ENCODE measurements around the gene PLP2.
"Not testable (repeated sequence)": the region's sequence is repeated elsewhere in the genome, so short reads cannot be mapped to it uniquely, and the experiment has no call there.

Gene PLP2

DNA sequence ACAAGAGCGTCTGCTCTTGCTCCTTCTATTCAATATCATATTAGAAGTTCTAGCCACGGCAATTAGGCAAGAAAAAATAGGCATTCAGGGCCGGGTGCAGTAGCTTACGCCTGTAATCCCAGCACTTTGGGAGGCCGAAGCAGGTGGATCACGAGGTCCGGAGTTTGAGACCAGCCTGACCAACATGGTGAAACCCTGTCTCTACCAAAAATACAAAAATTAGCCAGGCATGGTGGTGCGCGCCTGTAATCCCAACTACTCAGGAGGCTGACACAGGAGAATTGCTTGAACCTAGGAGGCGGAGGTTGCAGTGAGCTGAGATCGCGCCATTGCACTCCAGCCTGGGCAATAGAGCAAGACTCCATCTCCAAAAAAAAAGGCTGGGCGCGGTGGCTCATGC, 22.4 kb upstream of the PLP2 start:
- H3K27me3 ChIP-seq (replicated peaks in 2 of 5; ENCODE audit: control insufficient read depth in 4 of 5, insufficient read depth in 5 of 5, low read length in 4 of 5); H3K4me3 ChIP-seq (ENCODE audit: control insufficient read depth in 1 of 7, extremely low read depth in 1 of 7, insufficient read depth in 4 of 7, low read depth in 2 of 7, low read length in 6 of 7); DNase-seq; H3K9me3 ChIP-seq (ENCODE audit: control extremely low read depth in 1 of 5, control insufficient read depth in 4 of 5, insufficient read depth in 2 of 5, low read depth in 1 of 5, low read length in 4 of 5); H3K36me3 ChIP-seq (ENCODE audit: control insufficient read depth in 4 of 4, insufficient read depth in 4 of 4, low read length in 3 of 4): not testable (repeated sequence)
- ChIA-PET POLR2A (interaction anchor here (0.6 kb wide), 2 partner anchors 22 to 106 kb away, joined by 3 read pairs; partner anchors contain the start of gene TFE3), CTCF (interaction anchor here (0.6 to 1.5 kb wide), 4 partner anchors 9 to 46 kb away, joined by 3 to 5 read pairs (median 3); no protein-coding TSS in a partner anchor)
- Histone ChIP-seq H3K27ac (ENCODE audit: insufficient read depth in 1 of 2, low read depth in 1 of 2, low read length in 2 of 2, poor library complexity in 1 of 2, severe bottlenecking in 2 of 2) (peak overlapping the region; percentile 46 to 86), H3K4me1 (ENCODE audit: control extremely low read depth in 1 of 4, control insufficient read depth in 4 of 4, insufficient read depth in 4 of 4, low read length in 3 of 4) (peaks cover 0 to 22% (median 10%) of the 10 kb centered on the region in 4 experiments)
- WGBS (ENCODE audit: insufficient coverage) = 96% methylated on average over 11 of the region's 14 CpGs

DNA sequence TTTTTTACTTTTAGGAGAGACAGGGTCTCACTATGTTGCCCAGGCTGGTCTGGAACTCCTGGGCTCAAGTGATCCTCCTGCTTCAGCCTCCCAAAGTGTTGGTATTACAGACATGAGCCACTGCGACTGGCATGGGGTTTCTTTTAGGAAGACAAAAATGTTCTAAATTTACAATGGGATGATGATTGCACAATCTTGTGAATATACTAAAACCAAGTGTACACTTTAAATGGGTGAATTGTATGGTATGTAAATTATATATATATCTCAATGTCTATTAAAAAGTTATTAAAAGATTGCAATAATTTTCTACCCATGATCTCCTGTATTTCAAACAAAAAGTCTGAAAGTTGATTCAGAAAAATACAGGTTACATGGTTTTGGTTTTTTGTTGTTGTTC, 18.2 kb upstream of the PLP2 start:
- no peak overlapping the region for H3K4me3 ChIP-seq (ENCODE audit: control insufficient read depth in 1 of 7, extremely low read depth in 1 of 7, insufficient read depth in 4 of 7, low read depth in 2 of 7, low read length in 6 of 7)
- no peaks in the 10 kb centered on the region for H3K36me3 ChIP-seq (ENCODE audit: control insufficient read depth in 4 of 4, insufficient read depth in 4 of 4, low read length in 3 of 4)
- no peak for DNase-seq
- no peaks in the 10 kb centered on the region for H3K9me3 ChIP-seq (ENCODE audit: control extremely low read depth in 1 of 5, control insufficient read depth in 4 of 5, insufficient read depth in 2 of 5, low read depth in 1 of 5, low read length in 4 of 5)
- peaks cover 2 to 16% (median 10%) of the 10 kb centered on the region in 4 experiments for H3K4me1 ChIP-seq (ENCODE audit: control extremely low read depth in 1 of 4, control insufficient read depth in 4 of 4, insufficient read depth in 4 of 4, low read length in 3 of 4)
- ChIA-PET POLR2A (no interaction called here), CTCF (interaction anchor here (3.0 to 3.1 kb wide), 2 partner anchors 12 to 15 kb away, joined by 15 to 27 read pairs; no protein-coding TSS in a partner anchor)
- no peaks in the 10 kb centered on the region for H3K27me3 ChIP-seq (replicated peaks in 2 of 5; ENCODE audit: control insufficient read depth in 4 of 5, insufficient read depth in 5 of 5, low read length in 4 of 5)
- no peak overlapping the region for H3K27ac ChIP-seq (ENCODE audit: insufficient read depth in 1 of 2, low read depth in 1 of 2, low read length in 2 of 2, poor library complexity in 1 of 2, severe bottlenecking in 2 of 2)
- no CpG with 5 or more reads among the region's 1 CpG for WGBS (ENCODE audit: insufficient coverage)

DNA sequence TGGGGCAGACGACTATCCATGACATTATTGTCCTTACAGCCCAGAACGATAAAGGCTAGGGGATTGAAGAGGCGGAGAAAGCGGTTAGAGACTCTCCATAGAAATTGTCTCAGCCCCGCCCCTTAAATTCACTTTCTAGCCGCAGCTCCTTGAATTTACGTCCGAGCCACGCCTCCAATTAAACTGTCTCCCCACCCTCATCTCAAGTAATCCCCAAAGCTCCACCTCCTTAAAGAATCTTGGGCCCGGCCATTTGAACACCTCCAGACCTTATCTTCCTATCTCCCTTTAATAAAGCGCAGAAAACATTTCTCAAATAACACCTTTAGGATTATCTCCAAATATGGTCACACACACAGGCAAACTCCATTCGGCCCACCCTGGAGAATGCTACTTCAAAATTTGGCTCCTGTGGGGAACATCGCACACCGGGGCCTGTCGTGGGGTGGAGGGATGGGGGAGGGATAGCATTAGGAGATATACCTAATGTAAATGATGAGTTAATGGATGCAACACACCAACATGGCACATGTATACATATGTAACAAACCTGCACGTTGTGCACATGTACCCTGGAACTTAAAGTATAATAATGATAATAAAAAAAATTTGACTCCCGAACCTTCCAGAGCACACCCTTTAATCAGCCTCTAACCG, 16.3 kb upstream of the PLP2 start:
- CTCF ChIA-PET = interaction anchor here (0.7 to 3.1 kb wide), 10 partner anchors 9 to 117 kb away, joined by 3 to 27 read pairs (median 4); no protein-coding TSS in a partner anchor
- peaks cover 2 to 16% (median 11%) of the 10 kb centered on the region in 4 experiments for H3K4me1 ChIP-seq (ENCODE audit: control extremely low read depth in 1 of 4, control insufficient read depth in 4 of 4, insufficient read depth in 4 of 4, low read length in 3 of 4)
- H3K27me3 ChIP-seq (replicated peaks in 2 of 5; ENCODE audit: control insufficient read depth in 4 of 5, insufficient read depth in 5 of 5, low read length in 4 of 5) = no peaks in the 10 kb centered on the region
- H3K36me3 ChIP-seq (ENCODE audit: control insufficient read depth in 4 of 4, insufficient read depth in 4 of 4, low read length in 3 of 4) = no peaks in the 10 kb centered on the region
- H3K27ac ChIP-seq (ENCODE audit: insufficient read depth in 1 of 2, low read depth in 1 of 2, low read length in 2 of 2, poor library complexity in 1 of 2, severe bottlenecking in 2 of 2) = peak overlapping the region; percentile 64 to 85
- 48% methylated on average over 11 of the region's 18 CpGs for WGBS (ENCODE audit: insufficient coverage)
- H3K9me3 ChIP-seq (ENCODE audit: control extremely low read depth in 1 of 5, control insufficient read depth in 4 of 5, insufficient read depth in 2 of 5, low read depth in 1 of 5, low read length in 4 of 5) = no peaks in the 10 kb centered on the region
- POLR2A ChIA-PET = interaction anchor here (0.6 to 1.4 kb wide), 4 partner anchors 8 to 36 kb away, joined by 3 to 10 read pairs (median 5); no protein-coding TSS in a partner anchor
- peak overlapping the region in 6 of 7 experiments; percentile 30 to 79 (median 60) for H3K4me3 ChIP-seq (ENCODE audit: control insufficient read depth in 1 of 7, extremely low read depth in 1 of 7, insufficient read depth in 4 of 7, low read depth in 2 of 7, low read length in 6 of 7)
- DNase-seq = peak; percentile 77 to 86 (median 83)

DNA sequence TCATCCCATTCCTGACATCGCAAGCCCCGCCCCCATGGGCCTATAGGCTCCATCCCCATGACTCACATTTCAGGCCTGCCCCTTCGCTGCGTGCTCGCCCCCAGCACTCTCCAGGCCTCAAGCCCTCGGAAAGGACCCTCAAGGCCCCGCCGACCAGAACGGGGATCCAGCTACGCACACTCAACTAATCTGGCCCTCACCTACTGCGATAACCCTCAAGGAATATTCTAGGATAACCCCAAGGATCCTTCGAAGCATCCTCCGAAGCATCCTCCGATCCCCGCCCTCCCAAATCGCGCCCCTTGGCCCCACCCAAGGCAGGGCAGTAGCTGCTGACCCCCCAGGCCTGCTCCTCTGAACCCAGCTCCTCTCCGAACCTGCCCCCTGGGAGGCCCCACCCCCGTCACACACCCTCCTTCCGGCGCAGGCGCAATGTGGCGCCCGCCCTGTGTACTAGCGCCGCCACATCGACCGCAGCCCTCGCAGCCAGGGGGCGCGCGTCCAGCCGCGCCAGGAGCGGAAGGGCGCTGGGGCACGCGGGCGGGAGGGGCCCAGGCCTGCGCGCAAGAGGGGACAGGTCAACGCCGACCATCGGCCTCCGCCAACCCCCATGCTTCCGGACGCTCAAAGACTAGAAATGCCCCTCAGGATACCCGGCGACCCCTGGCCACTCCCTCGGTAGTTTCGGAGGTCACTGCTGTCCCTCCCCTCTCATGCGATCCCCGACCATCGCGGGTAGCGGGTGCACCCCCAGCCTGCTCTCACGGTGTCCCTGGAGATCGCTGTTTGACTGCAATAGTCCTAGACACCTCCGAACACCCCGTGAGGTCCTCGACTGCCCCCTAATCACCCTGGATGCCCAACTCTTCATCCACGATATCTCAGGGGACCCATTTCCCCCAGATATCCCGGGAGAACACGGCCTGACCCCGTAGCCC, 15.5 kb upstream of the PLP2 start:
- no peaks in the 10 kb centered on the region for H3K9me3 ChIP-seq (ENCODE audit: control extremely low read depth in 1 of 5, control insufficient read depth in 4 of 5, insufficient read depth in 2 of 5, low read depth in 1 of 5, low read length in 4 of 5)

DNA sequence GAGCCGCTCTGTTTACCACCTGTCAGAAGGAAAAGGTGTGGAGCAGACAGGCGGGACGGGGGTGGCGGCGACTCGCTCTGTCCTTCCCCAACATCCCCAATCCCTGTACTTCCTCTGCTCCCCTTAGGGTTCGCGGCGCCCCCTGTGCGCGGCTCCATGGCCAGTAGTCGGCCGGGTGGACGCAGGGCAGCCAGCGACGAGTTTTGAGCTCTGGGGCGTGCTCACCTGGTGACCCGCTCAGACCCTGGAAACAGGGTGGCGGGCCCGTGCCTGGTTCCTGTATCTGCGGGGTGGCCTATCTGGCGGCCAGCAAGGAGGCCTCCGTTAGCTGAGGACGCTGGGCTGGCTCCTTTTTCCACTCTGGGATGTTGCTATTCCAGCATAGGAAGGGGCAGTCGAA, 14.5 kb upstream of the PLP2 start:
- CTCF ChIA-PET = interaction anchor here (1.3 to 2.0 kb wide), 2 partner anchors 16 to 36 kb away, joined by 6 read pairs; no protein-coding TSS in a partner anchor

More for the DNA sequence above, 15.5 kb upstream of the PLP2 start:
- peak overlapping the region; percentile 14 to 79 (median 55) for H3K4me3 ChIP-seq (ENCODE audit: control insufficient read depth in 1 of 7, extremely low read depth in 1 of 7, insufficient read depth in 4 of 7, low read depth in 2 of 7, low read length in 6 of 7)
- no peaks in the 10 kb centered on the region for H3K36me3 ChIP-seq (ENCODE audit: control insufficient read depth in 4 of 4, insufficient read depth in 4 of 4, low read length in 3 of 4)
- peak; percentile 83 to 91 (median 87) for DNase-seq
- peaks cover 2 to 17% (median 12%) of the 10 kb centered on the region in 4 experiments for H3K4me1 ChIP-seq (ENCODE audit: control extremely low read depth in 1 of 4, control insufficient read depth in 4 of 4, insufficient read depth in 4 of 4, low read length in 3 of 4)
- CTCF ChIA-PET = interaction anchor here (0.7 to 3.1 kb wide), 8 partner anchors 9 to 116 kb away, joined by 3 to 27 read pairs (median 4); no protein-coding TSS in a partner anchor
- H3K27ac ChIP-seq (ENCODE audit: insufficient read depth in 1 of 2, low read depth in 1 of 2, low read length in 2 of 2, poor library complexity in 1 of 2, severe bottlenecking in 2 of 2) = peak overlapping the region; percentile 64 to 85
- H3K27me3 ChIP-seq (replicated peaks in 2 of 5; ENCODE audit: control insufficient read depth in 4 of 5, insufficient read depth in 5 of 5, low read length in 4 of 5) = no peaks in the 10 kb centered on the region
- WGBS (ENCODE audit: insufficient coverage) = 34% methylated on average over 60 of the region's 65 CpGs
- POLR2A ChIA-PET = interaction anchor here (0.6 to 1.0 kb wide), 2 partner anchors 10 to 35 kb away, joined by 3 to 7 read pairs; no protein-coding TSS in a partner anchor

DNA sequence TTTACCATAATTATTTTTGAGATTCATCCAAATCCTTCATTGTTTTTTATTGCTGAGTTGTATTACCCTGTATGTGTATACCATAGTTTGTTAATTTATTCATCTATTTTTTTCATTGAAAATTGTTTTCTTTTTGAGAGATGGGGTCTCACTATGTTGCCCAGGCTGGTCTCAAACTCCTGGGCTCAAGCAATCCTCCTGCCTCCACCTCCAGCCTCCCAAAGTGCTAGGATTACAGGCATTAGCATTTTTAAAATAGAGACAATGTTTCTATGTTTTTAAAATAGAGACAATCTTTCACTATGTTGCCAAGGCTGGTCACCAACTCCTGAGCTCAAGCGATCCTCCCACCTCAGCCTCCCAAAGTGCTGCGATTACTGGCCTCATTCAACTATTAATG, 10.8 kb upstream of the PLP2 start:
- CTCF ChIA-PET = interaction anchor here (0.8 kb wide), 1 partner anchor 12 kb away, joined by 3 read pairs; no protein-coding TSS in a partner anchor
- POLR2A ChIA-PET = no interaction called here
- 100% methylated on average over 1 of the region's 2 CpGs for WGBS (ENCODE audit: insufficient coverage)
- H3K4me3 ChIP-seq (ENCODE audit: control insufficient read depth in 1 of 7, extremely low read depth in 1 of 7, insufficient read depth in 4 of 7, low read depth in 2 of 7, low read length in 6 of 7) = no peak overlapping the region
- H3K9me3 ChIP-seq (ENCODE audit: control extremely low read depth in 1 of 5, control insufficient read depth in 4 of 5, insufficient read depth in 2 of 5, low read depth in 1 of 5, low read length in 4 of 5) = peaks cover 0 to 3% (median 0%) of the 10 kb centered on the region in 5 experiments
- peaks cover 0 to 37% (median 26%) of the 10 kb centered on the region in 4 experiments for H3K4me1 ChIP-seq (ENCODE audit: control extremely low read depth in 1 of 4, control insufficient read depth in 4 of 4, insufficient read depth in 4 of 4, low read length in 3 of 4)
- H3K36me3 ChIP-seq (ENCODE audit: control insufficient read depth in 4 of 4, insufficient read depth in 4 of 4, low read length in 3 of 4) = no peaks in the 10 kb centered on the region
- DNase-seq = no peak
- H3K27ac ChIP-seq (ENCODE audit: insufficient read depth in 1 of 2, low read depth in 1 of 2, low read length in 2 of 2, poor library complexity in 1 of 2, severe bottlenecking in 2 of 2) = peak overlapping the region in 1 of 2 experiments; percentile 34
- no peaks in the 10 kb centered on the region for H3K27me3 ChIP-seq (replicated peaks in 2 of 5; ENCODE audit: control insufficient read depth in 4 of 5, insufficient read depth in 5 of 5, low read length in 4 of 5)

More for the DNA sequence above, 14.5 kb upstream of the PLP2 start:
- DNase-seq = no peak
- H3K4me3 ChIP-seq (ENCODE audit: control insufficient read depth in 1 of 7, extremely low read depth in 1 of 7, insufficient read depth in 4 of 7, low read depth in 2 of 7, low read length in 6 of 7) = no peak overlapping the region
- no peaks in the 10 kb centered on the region for H3K36me3 ChIP-seq (ENCODE audit: control insufficient read depth in 4 of 4, insufficient read depth in 4 of 4, low read length in 3 of 4)
- no peak overlapping the region for H3K27ac ChIP-seq (ENCODE audit: insufficient read depth in 1 of 2, low read depth in 1 of 2, low read length in 2 of 2, poor library complexity in 1 of 2, severe bottlenecking in 2 of 2)
- POLR2A ChIA-PET = interaction anchor here (0.5 kb wide), 1 partner anchor 20 kb away, joined by 3 read pairs; no protein-coding TSS in a partner anchor
- no peaks in the 10 kb centered on the region for H3K27me3 ChIP-seq (replicated peaks in 2 of 5; ENCODE audit: control insufficient read depth in 4 of 5, insufficient read depth in 5 of 5, low read length in 4 of 5)
- 80% methylated on average over 21 of the region's 25 CpGs for WGBS (ENCODE audit: insufficient coverage)
- H3K4me1 ChIP-seq (ENCODE audit: control extremely low read depth in 1 of 4, control insufficient read depth in 4 of 4, insufficient read depth in 4 of 4, low read length in 3 of 4) = peaks cover 2 to 17% (median 12%) of the 10 kb centered on the region in 4 experiments
- no peaks in the 10 kb centered on the region for H3K9me3 ChIP-seq (ENCODE audit: control extremely low read depth in 1 of 5, control insufficient read depth in 4 of 5, insufficient read depth in 2 of 5, low read depth in 1 of 5, low read length in 4 of 5)

Data from common myeloid progenitor, CD34-positive (primary cell).